ENCODE measurements around the gene CLDN18.

Gene CLDN18

GRCh38 chr3:138051947-138052802, 42.2 kb downstream of the CLDN18 start:
- intact Hi-C loops (cut with DNase I), result no loop called here
- peak in 14 of 42 donors; percentile 13 to 52 (median 22) for DNase-seq

- intact Hi-C loops (cut with DNase I), result no loop called here
- DNase-seq, result no peak
Observed at GRCh38 chr3:138054057-138054456, 44.1 kb downstream of the CLDN18 start.

GRCh38 chr3:138057384-138057783, 47.4 kb downstream of the CLDN18 start:
- intact Hi-C loops (cut with DNase I), result no loop called here
- no peak for DNase-seq

- DNase-seq, result no peak
- intact Hi-C loops (cut with DNase I), result no loop called here
Observed at GRCh38 chr3:138059261-138059660, 49.3 kb downstream of the CLDN18 start.

- intact Hi-C loops (cut with DNase I), result no loop called here
Observed at GRCh38 chr3:138060792-138061191, 50.8 kb downstream of the CLDN18 start.

GRCh38 chr3:138062037-138062436, 52.1 kb downstream of the CLDN18 start:
- intact Hi-C loops (cut with DNase I), result no loop called here
- DNase-seq, result no peak

More at GRCh38 chr3:138060792-138061191, 50.8 kb downstream of the CLDN18 start:
- DNase-seq, result no peak

GRCh38 chr3:138062626-138063025, 52.7 kb downstream of the CLDN18 start:
- intact Hi-C loops (cut with DNase I), result no loop called here
- no peak for DNase-seq

- DNase-seq, result no peak
- intact Hi-C loops (cut with DNase I), result no loop called here
Observed at GRCh38 chr3:138063416-138063815, 53.5 kb downstream of the CLDN18 start.

- DNase-seq, result no peak
- intact Hi-C loops (cut with DNase I), result loop anchor here (5.0 kb wide), 1 partner anchor 51 kb away; the partner anchor contains the start of gene DZIP1L
Observed at GRCh38 chr3:138065949-138066348, 56.0 kb downstream of the CLDN18 start.

- DNase-seq, result no peak
- intact Hi-C loops (cut with DNase I), result loop anchor here (5.0 kb wide), 1 partner anchor 51 kb away; the partner anchor contains the start of gene DZIP1L
Observed at GRCh38 chr3:138066383-138066782, 56.4 kb downstream of the CLDN18 start.

GRCh38 chr3:138066972-138067371, 57.0 kb downstream of the CLDN18 start:
- intact Hi-C loops (cut with DNase I), result loop anchor here (5.0 kb wide), 1 partner anchor 50 kb away; the partner anchor contains the start of gene DZIP1L
- no peak for DNase-seq

GRCh38 chr3:138068046-138068445, 58.1 kb downstream of the CLDN18 start:
- DNase-seq, result no peak

GRCh38 chr3:138068579-138069174, 58.7 kb downstream of the CLDN18 start:
- intact Hi-C loops (cut with DNase I), result loop anchor here (5.0 kb wide), 1 partner anchor 49 kb away; the partner anchor contains the start of gene DZIP1L
- peak; percentile 49 to 90 (median 78) for DNase-seq

More at GRCh38 chr3:138068046-138068445, 58.1 kb downstream of the CLDN18 start:
- intact Hi-C loops (cut with DNase I), result loop anchor here (5.0 kb wide), 1 partner anchor 49 kb away; the partner anchor contains the start of gene DZIP1L

- intact Hi-C loops (cut with DNase I), result no loop called here
- no peak for DNase-seq
Observed at GRCh38 chr3:138070006-138070405, 60.0 kb downstream of the CLDN18 start.

GRCh38 chr3:138072796-138073195, 62.8 kb downstream of the CLDN18 start:
- DNase-seq, result no peak
- intact Hi-C loops (cut with DNase I), result no loop called here

- intact Hi-C loops (cut with DNase I), result no loop called here
- peak in 1 of 42 donors; percentile 29 for DNase-seq
Observed at GRCh38 chr3:138078096-138078495, 68.1 kb downstream of the CLDN18 start.

GRCh38 chr3:138078901-138079344, 69.0 kb downstream of the CLDN18 start:
- DNase-seq, result peak in 10 of 42 donors; percentile 13 to 58 (median 36)
- intact Hi-C loops (cut with DNase I), result no loop called here

- intact Hi-C loops (cut with DNase I), result no loop called here
- DNase-seq, result no peak
Observed at GRCh38 chr3:138079901-138080300, 69.9 kb downstream of the CLDN18 start.

- intact Hi-C loops (cut with DNase I), result no loop called here
- peak in 1 of 42 donors; percentile 35 for DNase-seq
Observed at GRCh38 chr3:138081371-138082084, 71.6 kb downstream of the CLDN18 start.
